ENCODE data around the gene BEST4.
"Not testable (repeated sequence)": the region's sequence is repeated elsewhere in the genome, so short reads cannot be mapped to it uniquely, and the experiment has no call there.

Gene BEST4

GRCh38 chr1:44819608-44820327 lies 31.8 kb upstream of the BEST4 start:
- peak; percentile 90 for DNase-seq (ENCODE audit: low read depth, low spot score)

DNA sequence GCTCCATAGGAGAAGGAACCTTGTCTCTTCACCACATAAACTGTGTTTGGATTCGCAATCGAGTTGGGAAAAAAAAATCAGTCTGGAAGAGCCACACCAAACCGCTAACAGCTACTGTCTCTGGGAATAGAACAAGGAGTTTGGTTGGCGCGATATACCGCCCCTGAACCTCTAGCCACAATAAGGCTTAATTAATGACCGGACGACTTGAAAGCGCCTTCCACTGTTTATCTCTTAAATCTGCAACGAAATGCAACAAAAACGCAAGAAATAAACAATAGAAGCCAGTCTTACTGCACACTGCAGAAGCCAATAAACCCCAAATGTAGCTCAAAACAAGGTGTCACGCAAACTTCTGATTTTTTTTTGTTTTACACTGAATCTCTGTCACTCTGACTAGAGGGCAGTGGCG lies 31.2 kb upstream of the BEST4 start:
- DNase-seq (ENCODE audit: low read depth, low spot score): no peak

DNA sequence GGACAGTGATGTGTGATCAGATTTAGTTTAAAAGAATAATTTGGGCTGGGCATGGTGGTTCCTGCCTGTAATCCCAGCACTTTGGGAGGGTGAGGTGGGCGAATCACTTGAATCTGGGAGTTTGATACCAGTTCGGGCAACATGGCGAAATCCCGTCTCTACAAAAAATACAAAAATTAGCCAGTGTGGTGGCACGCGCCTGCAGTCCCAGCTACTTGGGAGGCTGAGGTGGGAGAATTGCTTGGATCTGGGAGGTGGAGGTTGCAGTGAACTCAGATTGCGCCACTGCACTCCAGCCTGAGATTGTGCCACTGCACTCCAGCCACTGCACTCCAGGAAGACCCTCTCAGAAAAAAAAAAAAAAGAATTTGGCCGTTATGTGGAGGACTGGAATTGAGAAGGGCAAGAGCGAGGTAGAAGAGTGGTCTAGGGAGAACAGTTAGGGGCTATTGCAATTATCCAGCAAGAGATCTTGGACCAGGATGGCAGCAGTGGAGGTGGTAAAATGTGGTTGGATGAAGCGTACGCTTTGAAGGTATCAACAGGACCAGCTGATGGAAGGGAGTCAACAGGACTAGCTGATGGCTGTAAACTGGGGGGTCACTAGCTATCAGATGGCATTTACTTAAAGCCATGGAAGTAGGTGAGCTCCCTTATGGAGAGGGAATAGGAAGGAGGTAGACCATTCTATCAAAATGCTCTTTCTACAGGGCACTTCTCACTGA lies 30.0 kb upstream of the BEST4 start:
- no peak for DNase-seq (ENCODE audit: low read depth, low spot score)

- no peak for DNase-seq (ENCODE audit: low read depth, low spot score)
Observed at GRCh38 chr1:44817307-44817706, 29.3 kb upstream of the BEST4 start.

DNA sequence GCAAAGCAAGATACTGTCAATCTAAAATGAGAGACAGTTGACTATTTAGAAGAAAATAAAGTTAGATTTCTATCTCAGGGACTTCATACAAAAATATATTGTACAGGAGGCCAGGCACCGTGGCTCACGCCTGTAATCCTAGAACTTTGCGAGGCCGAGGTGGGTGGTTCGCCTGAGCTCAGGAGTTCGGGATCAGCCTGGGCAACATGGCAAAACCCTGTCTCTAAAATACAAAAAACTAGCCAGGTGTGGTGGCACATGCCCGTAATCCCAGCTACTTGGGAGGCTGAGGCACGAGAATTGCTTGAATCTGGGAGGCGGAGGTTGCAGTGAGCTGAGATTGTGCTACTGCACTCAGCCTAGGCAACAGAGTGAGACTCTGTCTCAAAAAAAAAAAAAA lies 28.0 kb upstream of the BEST4 start:
- not testable (repeated sequence) for DNase-seq (ENCODE audit: low read depth, low spot score)

- DNase-seq (ENCODE audit: low read depth, low spot score): peak; percentile 56
Observed at GRCh38 chr1:44812822-44813543, 25.0 kb upstream of the BEST4 start.

DNA sequence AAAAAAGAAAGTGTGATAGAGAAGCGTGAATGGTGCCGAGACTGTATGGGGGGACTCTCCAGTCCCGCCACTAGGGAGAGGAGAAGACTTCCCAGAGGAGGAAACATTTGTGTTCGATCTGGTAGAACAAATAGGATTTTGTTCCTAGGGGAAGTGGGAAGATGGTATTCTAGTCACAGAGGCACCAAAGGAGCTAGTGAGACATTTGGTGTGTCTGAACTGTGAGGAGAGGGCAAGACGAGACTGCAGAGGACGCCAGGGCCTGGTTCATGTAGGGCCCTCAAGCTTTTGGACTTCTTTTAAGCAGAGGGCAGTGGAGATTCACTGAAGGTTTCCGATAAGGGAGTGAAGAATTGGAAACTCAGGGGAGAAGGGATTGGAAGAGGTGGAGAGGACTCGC lies 23.3 kb upstream of the BEST4 start:
- DNase-seq (ENCODE audit: low read depth, low spot score): no peak

GRCh38 chr1:44810762-44811105 lies 22.8 kb upstream of the BEST4 start:
- not testable (repeated sequence) for DNase-seq (ENCODE audit: low read depth, low spot score)

GRCh38 chr1:44810101-44810761 lies 22.3 kb upstream of the BEST4 start:
- peak; percentile 81 for DNase-seq (ENCODE audit: low read depth, low spot score)

DNA sequence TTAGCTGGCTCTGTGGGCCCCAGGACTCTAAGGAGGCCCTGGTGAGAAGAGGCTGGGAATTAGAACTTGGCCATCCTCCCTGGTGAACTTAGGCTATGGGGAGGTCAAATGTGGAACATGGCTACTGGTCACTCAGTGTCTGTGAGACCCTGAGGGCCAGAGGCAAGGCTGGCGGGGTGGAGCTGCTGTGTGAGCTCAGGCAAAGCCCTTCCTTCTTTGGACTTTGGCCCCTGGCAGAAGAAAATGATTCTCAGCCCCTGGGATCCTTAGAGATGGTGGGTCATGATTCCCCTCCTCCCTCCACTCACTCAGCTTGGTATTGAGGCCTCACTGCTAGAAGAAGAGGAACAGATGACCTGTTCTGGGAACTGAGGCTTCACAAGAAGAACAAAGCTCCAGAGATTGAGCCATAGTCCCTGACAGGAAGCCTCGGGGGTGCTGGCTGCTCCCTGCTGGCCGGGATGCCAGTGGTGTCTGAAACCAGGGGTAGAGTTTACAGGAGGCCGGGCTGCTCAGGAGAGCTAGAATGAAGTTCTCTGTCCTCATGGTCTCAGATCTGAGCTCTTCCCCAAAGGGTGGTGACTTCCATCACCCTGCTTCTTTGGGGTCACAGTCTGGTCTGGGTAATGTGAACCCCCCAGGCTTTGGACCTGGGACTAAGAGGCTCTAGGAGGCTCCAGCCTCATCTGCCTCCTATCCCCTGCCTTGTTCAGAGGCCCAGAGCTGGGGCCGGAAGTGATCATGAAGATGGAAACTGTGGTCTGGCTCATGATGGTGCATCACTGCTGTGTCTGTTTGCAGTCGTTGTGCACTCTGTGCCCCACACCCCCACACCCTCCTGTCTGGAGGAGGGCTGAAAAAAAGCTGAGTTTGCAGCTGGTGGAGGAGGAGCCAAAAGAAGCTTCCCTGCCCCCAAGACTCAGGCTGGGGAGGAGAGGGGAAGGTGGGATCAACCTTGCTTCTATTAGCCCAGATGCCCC lies 21.3 kb upstream of the BEST4 start:
- DNase-seq (ENCODE audit: low read depth, low spot score): peak; percentile 58

GRCh38 chr1:44808063-44808937 lies 20.3 kb upstream of the BEST4 start, which contains the start of gene BTBD19:
TSS of gene BTBD19 (plus strand) at chr1:44808523. CDS start at chr1:44808821, 298 bp downstream.
- peak; percentile 97 for DNase-seq (ENCODE audit: low read depth, low spot score)

- peak; percentile 99 for DNase-seq (ENCODE audit: low read depth, low spot score)
Observed at GRCh38 chr1:44807364-44808062, 19.5 kb upstream of the BEST4 start.

DNA sequence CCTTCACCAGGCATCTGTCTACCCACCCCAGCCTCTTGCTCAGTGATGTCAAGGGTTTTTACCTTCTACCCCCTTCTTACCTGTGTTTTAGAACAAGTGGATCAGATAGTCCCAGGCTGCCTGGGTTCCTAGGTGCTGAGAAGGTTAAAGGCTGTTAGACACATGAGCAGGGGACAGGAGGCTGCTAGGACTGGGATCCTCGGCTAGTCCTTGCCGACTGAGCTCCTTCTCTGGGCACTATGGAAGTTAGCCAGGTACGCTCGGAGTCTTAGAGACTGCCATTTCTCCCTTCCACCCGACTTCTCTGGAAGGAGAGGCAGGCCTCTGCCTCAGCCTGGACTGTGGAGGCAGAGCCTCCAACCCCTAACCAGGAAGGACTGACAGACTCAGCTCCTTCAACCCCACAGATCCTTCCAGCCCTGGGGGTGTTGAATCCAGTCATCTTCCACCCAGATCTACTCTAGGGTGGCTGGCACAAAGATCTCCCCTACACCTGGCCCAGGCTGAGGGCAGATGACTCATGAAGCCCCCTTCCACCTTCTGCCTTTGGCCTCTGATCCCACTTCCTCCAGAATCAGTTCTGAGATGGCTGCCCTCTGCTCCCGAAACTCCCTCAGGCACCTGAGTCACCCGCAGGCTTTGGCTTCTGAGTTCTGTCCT lies 18.9 kb upstream of the BEST4 start, which contains the start of gene DYNLT4:
Gene DYNLT4, minus strand, starts transcription at position 648 of the 660 bp plus-strand sequence. CDS start 683 bp downstream, outside the sequence.
- no peak for DNase-seq (ENCODE audit: low read depth, low spot score)

DNA sequence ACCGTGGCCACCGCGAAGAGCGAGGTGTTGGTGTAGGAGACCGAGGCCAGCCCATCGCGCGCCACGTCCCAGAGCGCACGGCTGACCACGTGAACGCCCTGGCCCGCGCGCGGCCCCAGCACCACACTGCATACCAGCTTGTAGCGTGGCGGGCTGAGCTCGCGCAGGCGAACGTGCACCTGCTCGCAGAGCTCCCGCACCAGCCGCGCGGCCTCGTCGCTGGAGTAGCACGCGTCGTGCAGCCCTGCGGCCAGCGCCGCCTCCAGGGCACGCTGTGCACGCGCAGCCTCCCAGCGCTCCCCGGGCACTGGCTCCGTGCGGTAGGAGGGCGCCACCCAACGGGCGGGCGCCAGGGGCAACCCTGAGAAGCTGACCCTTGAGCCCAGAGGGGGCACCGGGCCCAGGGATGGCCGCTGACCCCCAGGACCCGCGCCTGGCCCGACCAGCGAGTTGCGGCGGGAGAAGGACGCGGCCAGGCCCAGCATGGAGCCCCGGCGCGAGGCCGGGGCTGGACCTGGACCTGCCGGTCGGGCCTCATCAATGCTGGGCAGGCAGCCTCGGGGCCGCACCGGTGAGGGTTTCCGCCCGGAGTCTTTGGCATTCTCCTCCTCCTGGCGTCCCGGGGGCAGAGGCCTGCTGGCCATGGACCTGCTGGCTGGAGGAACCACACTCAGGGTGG lies 18.2 kb upstream of the BEST4 start:
- DNase-seq (ENCODE audit: low read depth, low spot score): no peak

- DNase-seq (ENCODE audit: low read depth, low spot score): no peak
Observed at GRCh38 chr1:44805311-44806024, 17.5 kb upstream of the BEST4 start.

- no peak for DNase-seq (ENCODE audit: low read depth, low spot score)
Observed at GRCh38 chr1:44803312-44804095, 15.5 kb upstream of the BEST4 start.

DNA sequence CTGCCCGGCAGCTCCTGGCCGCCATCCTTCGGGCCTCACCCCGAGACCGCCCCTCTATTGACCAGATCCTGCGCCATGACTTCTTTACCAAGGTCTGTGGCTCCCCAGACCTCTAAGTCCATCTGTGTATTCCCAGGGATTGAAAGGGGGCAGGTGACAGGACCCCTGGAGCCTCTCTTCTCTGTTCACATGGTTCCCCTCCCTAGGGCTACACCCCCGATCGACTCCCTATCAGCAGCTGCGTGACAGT lies 15.0 kb upstream of the BEST4 start:
- DNase-seq (ENCODE audit: low read depth, low spot score): no peak
